ENCODE data around the gene UBE2QL1. TPM values are rescaled to one million over a fixed set of nuclear protein-coding genes. Genes with fewer than 3 reads are reported as not detected.

Gene UBE2QL1
- total RNA-seq, 4 donors from 2014 or later, result 0.15 to 1.4 (median 0.28) TPM

DNA sequence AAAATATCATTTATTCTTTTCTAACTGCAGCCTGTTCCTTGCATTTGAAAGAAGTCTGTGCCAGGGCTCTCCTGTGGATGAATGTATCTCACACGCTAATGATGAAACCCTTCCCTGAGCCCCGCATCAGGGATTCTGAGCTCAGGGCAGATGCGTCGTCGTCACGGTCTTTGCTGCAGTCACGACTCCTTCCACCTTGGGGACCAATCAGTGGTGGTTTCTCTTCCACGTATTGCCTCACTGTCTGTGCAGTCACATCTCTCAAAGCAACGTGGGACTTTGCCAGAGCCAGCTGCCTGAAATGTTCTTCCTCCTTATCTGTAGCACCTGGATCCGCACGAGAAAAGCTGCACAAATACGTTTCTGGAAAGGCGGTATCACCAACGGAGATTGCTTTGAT, 13.9 kb upstream of the UBE2QL1 start:
- 77 to 81% methylated on average over 13 to 14 of the region's 14 CpGs for WGBS, 2 donors (ENCODE audit: low coverage in 1 of 2)
- Histone ChIP-seq H3K4me3 (no peak overlapping the region), H3K27ac (no peak overlapping the region), H3K4me1 (no peaks in the 10 kb centered on the region), H3K9me3 (peaks cover 0 to 20% (median 0%) of the 10 kb centered on the region in 3 donors), H3K27me3 (peaks cover 56% of the 10 kb centered on the region), H3K36me3 (no peaks in the 10 kb centered on the region)
- TF ChIP-seq, protein P1, sequence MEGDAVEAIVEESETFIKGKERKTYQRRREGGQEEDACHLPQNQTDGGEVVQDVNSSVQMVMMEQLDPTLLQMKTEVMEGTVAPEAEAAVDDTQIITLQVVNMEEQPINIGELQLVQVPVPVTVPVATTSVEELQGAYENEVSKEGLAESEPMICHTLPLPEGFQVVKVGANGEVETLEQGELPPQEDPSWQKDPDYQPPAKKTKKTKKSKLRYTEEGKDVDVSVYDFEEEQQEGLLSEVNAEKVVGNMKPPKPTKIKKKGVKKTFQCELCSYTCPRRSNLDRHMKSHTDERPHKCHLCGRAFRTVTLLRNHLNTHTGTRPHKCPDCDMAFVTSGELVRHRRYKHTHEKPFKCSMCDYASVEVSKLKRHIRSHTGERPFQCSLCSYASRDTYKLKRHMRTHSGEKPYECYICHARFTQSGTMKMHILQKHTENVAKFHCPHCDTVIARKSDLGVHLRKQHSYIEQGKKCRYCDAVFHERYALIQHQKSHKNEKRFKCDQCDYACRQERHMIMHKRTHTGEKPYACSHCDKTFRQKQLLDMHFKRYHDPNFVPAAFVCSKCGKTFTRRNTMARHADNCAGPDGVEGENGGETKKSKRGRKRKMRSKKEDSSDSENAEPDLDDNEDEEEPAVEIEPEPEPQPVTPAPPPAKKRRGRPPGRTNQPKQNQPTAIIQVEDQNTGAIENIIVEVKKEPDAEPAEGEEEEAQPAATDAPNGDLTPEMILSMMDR (IDR thresholded peaks at IDR 0.05), result no peak
- TF ChIP-seq EP300 (IDR thresholded peaks at IDR 0.05), result no peak
- no peak for TF ChIP-seq POLR2A (IDR thresholded peaks at IDR 0.05)
- TF ChIP-seq POLR2AphosphoS5 (IDR thresholded peaks at IDR 0.05), result no peak
- ATAC-seq, result no peak

DNA sequence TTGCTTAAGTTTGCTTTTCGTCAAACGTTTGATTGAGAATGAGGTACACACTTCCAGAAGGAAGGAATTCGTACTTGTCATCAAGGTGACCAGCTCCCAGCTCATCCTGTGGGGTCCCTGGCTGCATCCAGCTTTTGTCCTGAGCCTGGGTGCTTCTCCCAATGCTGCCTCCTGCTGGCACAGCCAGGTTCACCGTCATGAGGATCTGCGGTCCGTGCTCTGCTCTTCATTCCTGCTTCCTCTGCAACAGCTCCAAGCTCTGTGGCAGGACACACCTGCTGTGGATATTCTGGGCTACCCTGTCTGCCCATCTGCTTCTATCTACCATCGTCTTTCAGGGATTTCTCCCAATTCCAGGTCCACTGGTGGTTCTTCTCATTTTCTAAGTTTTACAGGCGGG, 13.3 kb upstream of the UBE2QL1 start:
- Histone ChIP-seq H3K27me3 (peaks cover 56% of the 10 kb centered on the region), H3K36me3 (no peaks in the 10 kb centered on the region), H3K4me1 (no peaks in the 10 kb centered on the region), H3K4me3 (no peak overlapping the region), H3K9me3 (peaks cover 0 to 25% (median 0%) of the 10 kb centered on the region in 3 donors), H3K27ac (no peak overlapping the region)
- TF ChIP-seq EP300 (IDR thresholded peaks at IDR 0.05) (no peak), POLR2A (IDR thresholded peaks at IDR 0.05) (no peak), POLR2AphosphoS5 (IDR thresholded peaks at IDR 0.05) (no peak)
- TF ChIP-seq, protein P1 (IDR thresholded peaks at IDR 0.05), result no peak
- WGBS, 2 donors (ENCODE audit: low coverage in 1 of 2), result 16 to 23% methylated on average over 5 to 7 of the region's 8 CpGs
- no peak for ATAC-seq

DNA sequence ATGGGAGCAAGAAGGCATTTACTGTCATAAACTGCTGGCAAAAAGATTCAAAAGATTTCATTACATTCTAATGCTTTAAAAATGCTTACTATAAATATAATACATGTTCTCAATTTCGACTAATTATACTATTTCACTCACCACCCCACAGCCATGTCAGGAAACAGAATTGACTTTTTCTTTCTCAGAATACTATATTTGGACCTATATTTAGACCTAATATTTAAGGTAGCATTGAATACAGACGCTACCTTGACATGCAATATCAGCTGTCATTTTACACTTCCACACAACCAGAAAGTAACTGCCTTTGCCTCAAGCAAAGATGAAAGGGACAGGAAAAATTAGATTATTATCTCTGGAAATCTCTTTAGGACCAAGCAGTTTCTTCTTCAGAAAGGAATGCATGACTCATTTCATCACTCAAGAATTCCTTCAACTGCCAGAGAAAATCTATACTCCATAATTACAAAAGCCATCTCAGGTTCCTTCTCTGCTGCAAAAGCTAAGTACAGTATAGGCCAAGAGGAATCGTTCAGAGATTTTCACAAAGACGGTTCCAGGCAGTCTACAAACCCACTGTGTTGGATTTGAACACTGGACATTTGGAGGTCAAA, 11.8 kb upstream of the UBE2QL1 start:
- WGBS, 2 donors (ENCODE audit: low coverage in 1 of 2), result 69 to 79% methylated on average over 2 to 4 of the region's 4 CpGs
- ATAC-seq, result no peak
- Histone ChIP-seq H3K36me3 (no peaks in the 10 kb centered on the region), H3K27ac (no peak overlapping the region), H3K9me3 (peaks cover 0 to 40% (median 0%) of the 10 kb centered on the region in 3 donors), H3K4me1 (no peaks in the 10 kb centered on the region), H3K4me3 (no peak overlapping the region), H3K27me3 (peaks cover 41% of the 10 kb centered on the region)
- no peak for TF ChIP-seq POLR2AphosphoS5 (IDR thresholded peaks at IDR 0.05)
- TF ChIP-seq, protein P1 (IDR thresholded peaks at IDR 0.05), result no peak
- TF ChIP-seq POLR2A (IDR thresholded peaks at IDR 0.05), result no peak
- TF ChIP-seq EP300 (IDR thresholded peaks at IDR 0.05), result no peak

DNA sequence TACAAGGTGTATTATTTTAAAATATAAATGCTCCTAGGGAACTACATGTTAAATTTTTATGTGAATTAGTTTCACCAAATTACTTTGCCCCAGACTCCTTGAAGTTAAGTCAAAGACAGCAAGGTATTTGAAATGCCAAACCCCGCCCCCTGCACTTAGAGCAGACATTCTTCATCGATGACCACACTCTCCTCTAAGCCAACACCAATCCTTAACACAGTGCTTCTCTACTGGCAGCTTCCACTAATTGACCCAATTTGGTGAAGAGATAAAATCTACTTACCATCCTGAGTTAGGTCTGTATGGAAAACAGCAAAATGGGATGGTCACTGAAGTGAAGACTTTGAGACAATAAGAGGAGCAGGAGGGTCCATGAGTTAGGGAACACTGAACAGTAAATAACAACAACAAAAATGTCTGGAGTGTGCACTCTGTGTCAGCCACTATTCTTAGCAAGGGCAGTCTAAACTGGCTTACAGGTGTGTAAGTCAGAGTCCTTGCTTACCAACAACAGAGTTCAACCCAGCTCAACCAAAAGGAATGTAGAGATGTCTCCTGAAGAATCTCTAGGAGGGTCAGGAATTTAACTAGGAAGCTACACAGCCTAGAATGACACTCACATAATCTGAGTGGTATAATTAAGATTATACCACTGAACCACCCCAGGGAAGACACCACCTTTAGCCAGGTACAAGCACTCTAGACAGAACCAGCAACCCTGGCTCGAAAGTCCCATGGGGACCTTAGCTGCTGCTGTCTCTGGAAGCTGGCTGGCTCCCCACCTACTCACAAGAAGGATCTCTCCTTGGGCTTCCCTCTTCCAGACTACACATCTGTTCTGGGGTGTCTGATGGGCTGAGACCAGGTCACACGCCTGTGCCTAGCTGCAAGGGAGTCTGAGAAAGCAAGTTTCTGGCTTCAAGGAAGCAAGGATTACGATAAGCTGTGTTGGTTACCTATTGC, 8.8 kb upstream of the UBE2QL1 start:
- Histone ChIP-seq H3K4me1 (no peaks in the 10 kb centered on the region), H3K9me3 (peaks cover 0 to 55% (median 0%) of the 10 kb centered on the region in 3 donors), H3K27ac (no peak overlapping the region), H3K4me3 (no peak overlapping the region), H3K27me3 (peaks cover 17% of the 10 kb centered on the region), H3K36me3 (no peaks in the 10 kb centered on the region)
- no peak for ATAC-seq
- 71 to 91% methylated on average over 5 of the region's 5 CpGs for WGBS, 2 donors (ENCODE audit: low coverage in 1 of 2)
- TF ChIP-seq POLR2A (IDR thresholded peaks at IDR 0.05) (no peak), EP300 (IDR thresholded peaks at IDR 0.05) (no peak), POLR2AphosphoS5 (IDR thresholded peaks at IDR 0.05) (no peak)
- TF ChIP-seq, protein P1 (IDR thresholded peaks at IDR 0.05), result no peak

All from gastroesophageal sphincter (tissue), 4 donors.